HepG2 (cell line): ENCODE measurements around the gene MRPL58. TPM values are rescaled to one million over a fixed set of nuclear protein-coding genes. Genes with fewer than 3 reads are reported as not detected.
A peak's percentile ranks its signal among the peaks of the same experiment; 100 is the strongest.

Experiments used
- ARNT2 ChIP-seq: sonication (generic); formaldehyde crosslinking; IDR thresholded peaks from 2 replicates; pipeline ENCODE4 v1.8.0; 2022; ENCODE audit warnings: mild to moderate bottlenecking, low read depth, missing genetic modification reagents, moderate library complexity
- ASH2L ChIP-seq: fragments of 300-600, 200-600 bp; sonication (generic); IDR thresholded peaks from 2 replicates; pipeline ENCODE4 v1.7.0; 2017; ENCODE audit warnings: low read depth, mild to moderate bottlenecking, moderate library complexity, mixed read lengths, low read length; ENCODE audit not compliant: insufficient read length
- FOXK1 ChIP-seq: sonication (generic); formaldehyde crosslinking; IDR thresholded peaks from 2 replicates; pipeline ENCODE4 v1.4.0; 2020; ENCODE audit warnings: low read depth, missing genetic modification reagents, borderline replicate concordance
- GMEB1 ChIP-seq: sonication (generic); formaldehyde crosslinking; IDR thresholded peaks from 2 replicates; pipeline ENCODE4 v1.5.1; 2020; ENCODE audit warnings: missing genetic modification reagents, mild to moderate bottlenecking, borderline replicate concordance
- HCFC1 ChIP-seq: fragments of 150-350 bp; IDR thresholded peaks from 2 replicates; pipeline ENCODE4 v1.6.1; 2014; ENCODE audit warnings: low read depth, low read length
- HDAC2 ChIP-seq: sonication (generic); formaldehyde crosslinking; IDR thresholded peaks from 2 replicates; pipeline ENCODE4 v1.4.0; 2020; ENCODE audit warnings: missing genetic modification reagents
- PLSCR1 ChIP-seq: sonication (generic); formaldehyde crosslinking; IDR thresholded peaks from 2 replicates; pipeline ENCODE4 v1.5.0; 2020; ENCODE audit warnings: missing genetic modification reagents, mild to moderate bottlenecking, borderline replicate concordance
- POLR2A ChIP-seq, 2 experiments: IDR thresholded peaks; 2 replicates each; pipeline ENCODE4 v1.6.1; 2011; ENCODE audit warnings: low read depth in 2 of 2, low read length in 2 of 2, mild to moderate bottlenecking in 1 of 2, moderate library complexity in 1 of 2; ENCODE audit not compliant: insufficient read depth in 1 of 2
- RXRA ChIP-seq: sonication (generic); formaldehyde crosslinking; IDR thresholded peaks from 2 replicates; pipeline ENCODE4 v1.5.1; 2020; ENCODE audit warnings: missing genetic modification reagents
- SP140L ChIP-seq: sonication (generic); formaldehyde crosslinking; IDR thresholded peaks from 2 replicates; pipeline ENCODE4 v1.4.0; 2020; ENCODE audit warnings: missing genetic modification reagents, borderline replicate concordance
- TFDP1 ChIP-seq: IDR thresholded peaks from 2 replicates; pipeline ENCODE4 v1.6.1; 2016; ENCODE audit warnings: missing compliant biosample characterization, missing genetic modification reagents, borderline replicate concordance
- ZBTB44 ChIP-seq: sonication (generic); formaldehyde crosslinking; IDR thresholded peaks from 2 replicates; pipeline ENCODE4 v1.4.0; 2020; ENCODE audit warnings: missing genetic modification reagents
- ZFP37 ChIP-seq: sonication (generic); formaldehyde crosslinking; IDR thresholded peaks from 2 replicates; pipeline ENCODE4 v1.4.0; 2020; ENCODE audit warnings: missing genetic modification reagents, borderline replicate concordance
- ZNF18 ChIP-seq: sonication (generic); formaldehyde crosslinking; IDR thresholded peaks from 2 replicates; pipeline ENCODE4 v1.8.0; 2022; ENCODE audit warnings: mild to moderate bottlenecking, missing genetic modification reagents; ENCODE audit not compliant: insufficient replicate concordance
- ZNF256 ChIP-seq: sonication (generic); formaldehyde crosslinking; conservative IDR thresholded peaks from 2 replicates; pipeline ENCODE4 v1.4.0; 2020; ENCODE audit warnings: missing genetic modification reagents
- ZNF317 ChIP-seq: sonication (generic); formaldehyde crosslinking; IDR thresholded peaks from 2 replicates; pipeline ENCODE4 v1.5.0; 2020; ENCODE audit warnings: mild to moderate bottlenecking, missing genetic modification reagents
- ZNF432 ChIP-seq: sonication (generic); formaldehyde crosslinking; IDR thresholded peaks from 2 replicates; pipeline ENCODE4 v1.5.0; 2020; ENCODE audit warnings: missing genetic modification reagents, mild to moderate bottlenecking, borderline replicate concordance
- ZNF792 ChIP-seq: IDR thresholded peaks from 2 replicates; pipeline ENCODE4 v1.6.1; 2016
- polyA plus RNA-seq, 8 experiments: library from polyadenylated mRNA; depleted of rRNA in 3 of 8; stranded (reverse) in 7 of 8; unstranded in 1 of 8; fragments of >200 nt; fragmentation: Illumina TruSeq in 4 of 8; extraction: Trizol in 4 of 8; gene quantifications; 2 replicates each; pipeline versions ENCODE4 v1.2.1 to v1.2.3, GENCODE V29; 2011 to 2016; ENCODE audit warnings: low read depth in 4 of 8, missing spikeins in 1 of 8, mixed read lengths in 1 of 8; ENCODE audit not compliant: insufficient read depth in 1 of 8
- total RNA-seq, 5 experiments: library from RNA; depleted of rRNA; stranded (reverse); fragments of >200 nt; fragmentation: Illumina TruSeq; extraction: Trizol; gene quantifications; 2 replicates each; pipeline ENCODE4 v1.2.3, GENCODE V29; 2016; ENCODE audit warnings: low read depth in 1 of 5
- TF ChIP-seq, protein P1 (sequence below): sonication (generic); formaldehyde crosslinking; IDR thresholded peaks from 2 replicates; pipeline ENCODE4 v1.4.0; 2020; ENCODE audit warnings: low read depth, mild to moderate bottlenecking, missing genetic modification reagents
- TF ChIP-seq, protein P2 (sequence below): sonication (generic); formaldehyde crosslinking; IDR thresholded peaks from 2 replicates; pipeline ENCODE4 v1.8.0; 2022; ENCODE audit warnings: mild to moderate bottlenecking, missing genetic modification reagents

The MRPL58 gene
- total and polyA plus RNA-seq, 2 of the 13 experiments (the other 11 are each of a cell fraction or from before 2014, with no cell fraction given) = 44.9 to 68.9 TPM

- no peak for TF ChIP-seq ZNF18 (CRISPR knock-in tag)
- no peak for TF ChIP-seq ZNF256
- TF ChIP-seq HCFC1 = no peak
- TF ChIP-seq ZNF792 = no peak; the same call in 1 of the 2 replicates
- no peak for TF ChIP-seq ZFP37
- no peak for TF ChIP-seq HDAC2 (CRISPR knock-in tag)
- no peak for TF ChIP-seq ZNF317 (CRISPR knock-in tag)
- TF ChIP-seq ZNF432 = no peak
- TF ChIP-seq ZBTB44 (CRISPR knock-in tag) = no peak
- TF ChIP-seq TFDP1 (CRISPR knock-in tag) = peak; percentile 31; the same call in 1 of the 2 replicates
- TF ChIP-seq PLSCR1 (CRISPR knock-in tag) = no peak
- no peak for TF ChIP-seq FOXK1 (CRISPR knock-in tag)
- peak; percentile 55 for TF ChIP-seq ARNT2
- TF ChIP-seq, protein P1, sequence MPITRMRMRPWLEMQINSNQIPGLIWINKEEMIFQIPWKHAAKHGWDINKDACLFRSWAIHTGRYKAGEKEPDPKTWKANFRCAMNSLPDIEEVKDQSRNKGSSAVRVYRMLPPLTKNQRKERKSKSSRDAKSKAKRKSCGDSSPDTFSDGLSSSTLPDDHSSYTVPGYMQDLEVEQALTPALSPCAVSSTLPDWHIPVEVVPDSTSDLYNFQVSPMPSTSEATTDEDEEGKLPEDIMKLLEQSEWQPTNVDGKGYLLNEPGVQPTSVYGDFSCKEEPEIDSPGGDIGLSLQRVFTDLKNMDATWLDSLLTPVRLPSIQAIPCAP (CRISPR knock-in tag) = no peak
- TF ChIP-seq RXRA = peak; percentile 6; the same call in 1 of the 2 replicates
- TF ChIP-seq ASH2L = no peak
- TF ChIP-seq POLR2A (IDR thresholded peaks at IDR 0.05; ENCODE audit: insufficient read depth in 1 of 2, low read depth in 2 of 2, low read length in 2 of 2) = peak in 1 of 2 experiments; percentile 65; a peak in 2 of 4 replicates
- no peak for TF ChIP-seq SP140L (CRISPR knock-in tag)
- TF ChIP-seq, protein P2, sequence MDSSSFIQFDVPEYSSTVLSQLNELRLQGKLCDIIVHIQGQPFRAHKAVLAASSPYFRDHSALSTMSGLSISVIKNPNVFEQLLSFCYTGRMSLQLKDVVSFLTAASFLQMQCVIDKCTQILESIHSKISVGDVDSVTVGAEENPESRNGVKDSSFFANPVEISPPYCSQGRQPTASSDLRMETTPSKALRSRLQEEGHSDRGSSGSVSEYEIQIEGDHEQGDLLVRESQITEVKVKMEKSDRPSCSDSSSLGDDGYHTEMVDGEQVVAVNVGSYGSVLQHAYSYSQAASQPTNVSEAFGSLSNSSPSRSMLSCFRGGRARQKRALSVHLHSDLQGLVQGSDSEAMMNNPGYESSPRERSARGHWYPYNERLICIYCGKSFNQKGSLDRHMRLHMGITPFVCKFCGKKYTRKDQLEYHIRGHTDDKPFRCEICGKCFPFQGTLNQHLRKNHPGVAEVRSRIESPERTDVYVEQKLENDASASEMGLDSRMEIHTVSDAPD (CRISPR knock-in tag) = no peak
- no peak for TF ChIP-seq GMEB1 (CRISPR knock-in tag)
Observed at GRCh38 chr17:74987418-74987908, 25.0 kb upstream of the MRPL58 start, which contains the start of gene CDR2L (continued).
